H7 (cell line): ENCODE results near the gene TNXB. TPM values are rescaled to one million over a fixed set of nuclear protein-coding genes. Genes with fewer than 3 reads are reported as not detected.
A peak's percentile ranks its signal among the peaks of the same experiment; 100 is the strongest.

Experiments used
- DNase-seq: peaks from one replicate; pipeline ENCODE4 v3.0.0; 2012
- H3K27me3 ChIP-seq: 2 replicates; pipeline ENCODE4 v1.6.0; 2011; ENCODE audit warnings: mild to moderate bottlenecking, low read length; ENCODE audit not compliant: control insufficient read depth, insufficient read depth
- H3K36me3 ChIP-seq: replicated peaks from 2 replicates; pipeline ENCODE4 v1.5.1; 2011; ENCODE audit warnings: low read length; ENCODE audit not compliant: control insufficient read depth, insufficient read depth
- H3K4me3 ChIP-seq: 2 replicates; pipeline ENCODE4 v1.5.1; 2011; ENCODE audit warnings: low read depth, mild to moderate bottlenecking, control low read depth, low read length, moderate library complexity; ENCODE audit not compliant: insufficient read depth
- total RNA-seq: library from RNA; depleted of rRNA; stranded (reverse); fragments of >200 nt; shearing (Covaris generic); gene quantifications from 2 replicates; pipeline ENCODE4 v1.2.3, GENCODE V29; 2014

TNXB gene
- total RNA-seq, 1 experiment from 2014 or later = 4.4 TPM

DNA sequence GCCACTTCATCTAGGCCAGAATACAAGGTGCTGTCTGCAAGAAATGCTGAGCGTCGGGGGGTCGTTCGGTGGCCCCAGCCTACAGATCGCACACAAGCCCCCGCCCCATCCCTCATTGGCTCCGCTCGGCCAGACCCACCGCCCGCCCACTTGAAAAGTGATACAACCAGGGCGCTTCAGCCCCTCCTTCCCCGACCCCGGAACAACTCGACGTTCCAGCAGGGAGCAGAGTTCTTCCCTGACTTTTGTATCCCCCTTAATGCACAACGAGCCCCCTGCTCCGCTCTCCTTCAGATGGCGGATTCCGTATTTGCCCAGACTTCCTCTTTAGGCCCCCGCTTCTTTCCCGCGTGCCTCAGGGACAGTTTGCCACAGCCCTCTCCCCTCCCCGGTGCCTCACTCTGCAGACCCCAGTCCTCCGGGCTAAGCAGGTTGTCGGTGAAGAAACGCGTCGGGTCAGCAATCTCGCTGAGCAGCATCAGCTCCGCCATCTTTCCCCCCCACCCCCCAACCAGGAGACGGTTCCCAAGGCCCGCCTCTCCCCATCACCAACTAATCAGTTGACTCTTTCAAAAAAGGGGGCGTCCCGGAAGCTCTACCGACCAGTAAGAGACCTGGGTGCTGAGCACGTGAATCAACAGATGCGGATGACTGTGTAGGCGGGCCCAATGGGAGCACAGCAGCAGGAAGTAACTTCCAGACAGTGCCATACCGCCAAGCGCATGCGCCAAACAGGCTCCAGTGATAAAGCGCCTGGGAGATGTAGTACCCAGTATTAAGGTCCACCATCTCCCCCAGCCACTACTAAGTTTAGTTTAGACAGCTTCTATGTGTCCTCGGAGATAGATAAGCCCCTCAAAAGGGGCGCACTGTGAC, 18.8 kb upstream of the TNXB start, which contains the start of gene ATF6B:
TSS of gene ATF6B (minus strand) at position 530 of the 876 bp plus-strand sequence. CDS start at position 491, 39 bp downstream.
- H3K27me3 ChIP-seq = no peaks in the 10 kb centered on the region
- H3K4me3 ChIP-seq = peak within 1 kb of the TSS; percentile 92
- DNase-seq = peak; percentile 96
- peaks cover 3% of the 10 kb centered on the region for H3K36me3 ChIP-seq

DNA sequence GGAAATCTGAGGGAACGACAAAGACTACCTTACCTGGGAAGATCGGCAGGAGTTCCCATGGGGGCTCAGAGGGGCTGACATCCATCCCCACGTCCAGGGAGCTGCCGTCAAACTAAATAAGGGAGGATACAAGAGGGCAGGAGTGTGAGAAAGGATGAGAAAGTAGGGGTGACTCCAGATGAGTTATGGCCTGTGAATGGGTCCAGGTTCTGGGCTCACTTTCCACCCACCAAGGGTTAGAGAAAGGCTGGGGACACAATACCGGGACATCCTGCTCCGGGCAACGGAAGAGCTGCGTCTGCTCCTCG, 18.2 kb upstream of the TNXB start:
- Histone ChIP-seq H3K27me3 (no peaks in the 10 kb centered on the region), H3K4me3 (peak overlapping the region; percentile 92), H3K36me3 (peaks cover 3% of the 10 kb centered on the region)
- DNase-seq = no peak

DNA sequence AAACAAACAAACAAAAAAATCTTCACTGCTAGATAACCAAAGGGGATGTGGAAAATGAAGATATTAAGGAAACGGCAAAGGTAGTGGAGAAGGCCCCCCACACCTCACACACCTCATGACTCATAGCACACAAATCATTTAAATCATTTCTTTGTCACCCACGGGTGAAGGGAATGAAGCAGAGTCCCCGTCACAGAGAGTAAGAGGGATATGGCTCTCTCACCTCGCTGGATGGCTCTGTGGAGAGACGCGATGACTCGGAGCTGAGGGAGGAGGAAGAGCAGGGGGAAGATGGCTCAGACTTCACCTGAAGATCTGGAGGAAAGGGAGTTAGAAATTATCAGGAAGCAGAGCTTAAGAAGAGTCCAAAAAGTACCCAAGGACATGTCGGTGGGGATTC, 17.7 kb upstream of the TNXB start:
- DNase-seq = no peak
- Histone ChIP-seq H3K4me3 (no peak overlapping the region), H3K36me3 (peaks cover 3% of the 10 kb centered on the region), H3K27me3 (no peaks in the 10 kb centered on the region)

DNA sequence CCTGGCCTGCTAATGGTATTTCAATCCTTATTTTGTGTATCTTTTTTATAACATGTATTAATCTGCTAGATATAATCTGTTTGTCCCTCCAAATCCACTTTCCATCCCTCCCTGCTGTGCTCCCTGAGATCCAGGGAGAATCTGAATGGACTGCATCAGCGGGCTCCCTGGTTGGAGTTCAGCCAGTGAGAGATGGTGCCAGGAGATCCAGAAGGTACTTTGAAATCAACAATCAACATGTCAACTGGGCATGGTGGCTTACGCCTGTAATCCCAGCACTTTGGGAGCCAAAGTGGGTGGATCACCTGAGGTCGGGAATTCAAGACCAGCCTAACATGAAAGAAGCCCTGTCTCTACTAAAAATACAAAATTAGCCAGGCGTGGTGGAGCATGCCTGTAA, 14.5 kb upstream of the TNXB start:
- H3K36me3 ChIP-seq = peaks cover 8% of the 10 kb centered on the region
- H3K4me3 ChIP-seq = no peak overlapping the region
- no peak for DNase-seq
- H3K27me3 ChIP-seq = no peaks in the 10 kb centered on the region

DNA sequence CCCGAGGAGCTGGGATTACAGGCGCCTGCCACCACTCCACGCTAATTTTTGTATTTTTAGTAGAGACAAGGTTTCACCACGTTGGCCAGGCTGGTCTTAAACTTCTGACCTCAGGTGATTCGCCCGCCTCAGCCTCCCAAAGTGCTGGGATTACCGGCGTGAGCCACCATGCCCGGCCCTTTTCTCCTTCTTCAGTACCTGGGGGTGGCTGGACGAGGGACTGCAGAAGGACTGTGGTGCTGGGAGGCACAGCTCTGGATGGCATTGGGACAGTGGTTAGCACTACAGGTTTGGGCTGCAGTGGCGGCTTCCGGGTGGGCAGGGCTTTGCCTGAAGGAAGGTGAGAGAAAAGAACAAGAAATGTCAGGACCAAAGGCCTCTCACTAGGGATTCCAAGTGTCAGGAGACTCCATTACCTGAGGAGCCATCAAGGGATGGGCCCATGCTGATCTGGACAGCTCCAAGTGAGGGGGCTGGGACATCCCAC, 11.5 kb upstream of the TNXB start:
- Histone ChIP-seq H3K36me3 (peaks cover 15% of the 10 kb centered on the region), H3K27me3 (no peaks in the 10 kb centered on the region), H3K4me3 (no peak overlapping the region)
- no peak for DNase-seq

DNA sequence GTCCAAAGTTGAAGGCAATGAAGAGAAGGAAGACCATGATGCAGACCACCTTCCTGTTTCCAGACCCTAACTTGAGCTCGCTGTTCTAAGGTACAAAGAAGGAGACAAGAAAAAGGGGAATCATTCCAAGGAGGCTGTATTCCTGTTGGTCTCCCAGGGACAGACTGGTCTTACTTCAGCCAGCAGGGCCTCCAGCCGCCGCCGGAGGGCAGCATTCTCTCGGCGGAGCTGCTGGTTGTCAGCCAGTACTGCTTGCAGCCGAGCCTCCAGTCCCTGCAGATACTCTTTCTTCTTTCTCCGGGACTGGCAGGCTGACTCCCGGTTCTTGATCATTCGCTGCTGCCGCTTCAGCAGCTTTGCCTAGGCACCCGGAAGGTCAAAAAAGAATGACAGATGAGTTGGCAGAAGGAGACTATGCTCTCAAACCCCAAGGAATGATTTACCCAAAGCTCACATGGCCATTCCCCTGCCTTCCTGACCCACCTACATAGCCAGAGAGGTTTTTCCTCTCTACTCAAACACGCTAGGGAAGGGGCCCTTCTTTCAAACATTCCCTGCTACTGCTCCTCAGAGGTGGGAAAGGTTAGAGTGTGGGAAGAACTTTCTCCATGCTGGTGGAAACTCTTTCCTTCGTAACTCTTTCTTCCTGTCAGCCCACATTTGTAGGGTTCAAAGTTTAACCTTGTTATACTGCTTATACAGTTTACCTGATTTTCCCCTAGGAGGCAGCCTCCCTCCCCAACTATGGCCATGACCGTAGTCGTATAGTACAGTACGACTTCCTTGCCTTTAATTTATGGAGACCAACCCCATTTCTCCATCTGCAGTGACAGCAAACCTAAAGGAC, 9.9 kb upstream of the TNXB start:
- Histone ChIP-seq H3K27me3 (no peaks in the 10 kb centered on the region), H3K36me3 (peaks cover 14% of the 10 kb centered on the region), H3K4me3 (no peak overlapping the region)
- peak; percentile 92 for DNase-seq

DNA sequence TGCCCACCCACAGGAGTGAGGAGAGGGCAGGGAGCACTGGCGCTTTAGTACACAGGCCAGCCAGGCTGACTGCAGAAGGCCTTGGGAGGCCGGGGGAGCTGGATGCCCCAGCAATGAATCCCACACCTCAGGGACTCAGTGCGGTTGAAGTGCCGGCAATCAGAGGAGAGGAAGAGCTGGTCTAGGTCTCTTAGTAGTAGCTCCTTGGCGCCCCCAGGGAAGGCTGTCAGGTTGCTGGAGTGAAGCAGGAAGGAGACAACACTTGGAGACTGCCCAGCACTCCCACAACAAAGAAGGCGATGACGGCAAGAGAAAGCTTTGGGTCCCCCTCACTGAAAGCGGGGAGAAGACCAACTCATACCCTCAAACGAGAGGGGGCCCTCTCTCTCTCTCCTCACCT, 8.3 kb upstream of the TNXB start:
- H3K36me3 ChIP-seq = peaks cover 14% of the 10 kb centered on the region
- H3K27me3 ChIP-seq = no peaks in the 10 kb centered on the region
- no peak overlapping the region for H3K4me3 ChIP-seq
- DNase-seq = peak; percentile 36

DNA sequence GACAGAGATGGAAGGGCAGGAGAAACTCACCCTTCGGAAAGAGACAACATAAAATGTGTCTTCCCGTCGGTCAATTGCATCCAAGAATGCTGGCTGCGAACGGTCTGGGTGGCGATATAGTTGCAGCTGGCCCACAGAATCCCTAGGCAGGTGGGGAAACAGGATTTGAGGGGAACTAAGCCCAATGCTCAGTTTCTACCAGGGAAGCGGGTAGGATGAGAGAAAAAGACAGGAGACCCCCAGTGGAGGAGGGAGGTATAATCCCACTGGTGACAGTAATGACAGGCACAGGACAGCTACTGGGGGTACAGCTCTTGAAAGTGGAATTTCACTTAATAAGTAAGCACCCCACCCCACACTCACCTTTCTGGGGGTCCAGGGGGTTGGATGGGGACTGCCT, 7.5 kb upstream of the TNXB start:
- DNase-seq = peak; percentile 82
- H3K36me3 ChIP-seq = peaks cover 14% of the 10 kb centered on the region
- H3K4me3 ChIP-seq = no peak overlapping the region
- H3K27me3 ChIP-seq = no peaks in the 10 kb centered on the region

DNA sequence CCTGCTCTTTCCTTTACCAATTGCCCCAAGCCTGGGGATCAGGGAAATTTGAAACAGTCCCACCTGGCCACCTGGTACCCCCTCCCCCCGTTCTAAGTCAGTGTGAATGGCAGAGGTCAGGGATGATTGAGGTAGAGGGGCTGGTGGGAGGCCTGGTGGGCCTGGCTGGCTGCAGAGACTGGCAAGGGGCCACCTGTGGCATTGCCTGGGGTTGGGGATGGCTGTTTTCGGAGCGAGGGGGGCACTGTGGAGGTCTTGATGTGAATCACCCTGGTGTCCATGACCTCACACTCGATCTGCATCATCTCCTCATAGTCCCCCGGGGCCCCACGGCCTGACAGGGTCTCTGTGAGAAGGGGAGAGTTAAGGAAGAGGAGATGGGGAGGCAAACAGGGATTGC, 6.5 kb upstream of the TNXB start:
- H3K36me3 ChIP-seq = peaks cover 9% of the 10 kb centered on the region
- no peak for DNase-seq
- no peak overlapping the region for H3K4me3 ChIP-seq
- no peaks in the 10 kb centered on the region for H3K27me3 ChIP-seq

DNA sequence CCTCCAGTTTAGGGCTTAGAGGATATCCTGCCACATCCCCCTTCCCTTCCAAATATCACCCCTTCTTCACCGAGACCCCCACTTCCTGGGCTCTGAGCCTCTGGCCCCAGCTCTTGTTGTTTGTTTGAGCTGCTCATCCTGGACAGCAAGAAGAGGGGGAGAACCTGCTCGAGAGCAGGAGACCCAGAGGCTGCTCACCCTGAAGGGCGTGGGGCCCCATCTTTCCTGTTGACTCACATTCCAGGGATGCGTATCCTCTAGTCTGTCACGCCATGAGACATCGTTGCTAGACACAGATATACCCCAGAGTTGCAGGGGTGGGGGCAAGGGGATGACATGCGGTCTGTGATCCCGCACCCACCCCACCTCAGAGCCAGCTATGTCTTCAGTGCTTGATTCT, 5.7 kb upstream of the TNXB start:
- DNase-seq = no peak
- no peak overlapping the region for H3K4me3 ChIP-seq

DNA sequence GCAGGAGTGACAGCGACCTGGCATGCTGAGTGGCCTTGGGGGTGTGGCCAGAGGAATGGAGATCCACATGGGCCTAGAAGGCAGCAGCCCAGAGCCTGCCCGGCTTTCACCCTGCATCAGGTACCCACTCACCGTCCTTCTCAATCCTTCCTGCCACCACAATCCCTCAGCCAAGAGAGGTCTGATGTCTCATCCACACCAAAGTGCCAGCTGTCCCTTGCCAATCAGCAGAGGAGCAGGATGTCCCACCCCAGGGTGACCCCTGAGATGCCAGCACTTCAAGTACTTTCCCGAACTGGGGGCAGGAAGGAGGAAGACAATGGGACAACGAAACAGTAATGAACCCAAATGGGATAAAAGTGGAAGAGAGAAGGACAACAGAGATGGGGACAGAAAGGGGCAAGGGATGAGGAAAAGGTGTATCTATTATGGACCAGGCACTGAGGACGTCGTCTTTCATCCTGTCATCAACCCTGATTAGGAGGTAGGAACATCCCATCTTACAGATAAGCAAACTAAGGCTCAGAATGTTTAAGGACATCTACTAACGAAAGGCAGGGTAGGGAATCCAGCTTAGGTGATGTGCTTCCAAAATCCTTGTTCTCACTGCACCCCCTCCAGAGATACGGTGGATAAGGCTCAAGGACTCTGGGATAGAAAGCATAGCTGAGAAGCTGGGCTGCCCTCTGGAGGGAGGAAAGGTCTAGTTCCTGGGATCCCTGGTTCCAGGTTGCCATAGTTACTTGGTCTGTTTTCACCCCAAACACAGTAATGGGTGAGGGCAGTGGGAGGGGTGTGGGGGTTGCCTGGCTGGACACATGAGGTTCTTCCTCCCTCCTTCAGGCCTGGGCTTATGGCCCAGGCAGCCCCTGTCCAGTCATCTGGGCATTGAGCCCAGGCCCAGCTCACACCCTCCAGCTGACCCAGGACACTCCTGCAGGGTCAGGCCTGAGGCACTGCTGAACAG, 4.5 kb upstream of the TNXB start:
- H3K36me3 ChIP-seq = peaks cover 8% of the 10 kb centered on the region
- H3K4me3 ChIP-seq = no peak overlapping the region
- DNase-seq = peak; percentile 84
- H3K27me3 ChIP-seq = peaks cover 9% of the 10 kb centered on the region; the same call in 1 of the 2 replicates

More for the DNA sequence above, 5.7 kb upstream of the TNXB start:
- Histone ChIP-seq H3K27me3 (peaks cover 1% of the 10 kb centered on the region; the same call in 1 of the 2 replicates), H3K36me3 (peaks cover 9% of the 10 kb centered on the region)

DNA sequence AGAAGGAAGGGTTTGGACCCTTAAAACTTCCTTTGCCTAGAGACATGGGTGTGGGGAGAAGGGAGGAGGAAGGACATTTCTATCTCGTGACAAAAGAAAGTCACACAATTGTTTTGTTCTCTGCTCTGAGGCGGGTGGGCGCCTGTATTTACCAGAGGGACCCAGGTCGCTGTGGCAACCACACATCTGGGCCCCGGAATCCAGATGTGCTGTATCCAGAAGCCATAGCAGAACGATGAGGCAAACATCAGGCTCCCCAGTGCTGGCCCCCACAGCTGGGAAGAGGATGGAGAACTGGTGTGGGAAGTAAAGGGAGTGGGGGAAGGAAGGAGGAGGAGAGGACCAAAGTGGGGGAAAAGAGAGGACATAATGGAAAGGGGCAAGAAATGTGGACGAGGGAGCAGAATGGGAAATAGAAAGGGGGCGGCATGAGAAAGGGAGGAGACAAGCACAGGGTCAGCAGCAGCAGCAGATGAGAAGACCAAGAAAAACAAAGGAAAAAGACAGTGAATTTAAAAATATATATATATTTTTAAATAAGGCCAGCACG, 3.4 kb upstream of the TNXB start:
- Histone ChIP-seq H3K4me3 (no peak overlapping the region), H3K36me3 (peaks cover 3% of the 10 kb centered on the region), H3K27me3 (peaks cover 18% of the 10 kb centered on the region)
- no peak for DNase-seq

DNA sequence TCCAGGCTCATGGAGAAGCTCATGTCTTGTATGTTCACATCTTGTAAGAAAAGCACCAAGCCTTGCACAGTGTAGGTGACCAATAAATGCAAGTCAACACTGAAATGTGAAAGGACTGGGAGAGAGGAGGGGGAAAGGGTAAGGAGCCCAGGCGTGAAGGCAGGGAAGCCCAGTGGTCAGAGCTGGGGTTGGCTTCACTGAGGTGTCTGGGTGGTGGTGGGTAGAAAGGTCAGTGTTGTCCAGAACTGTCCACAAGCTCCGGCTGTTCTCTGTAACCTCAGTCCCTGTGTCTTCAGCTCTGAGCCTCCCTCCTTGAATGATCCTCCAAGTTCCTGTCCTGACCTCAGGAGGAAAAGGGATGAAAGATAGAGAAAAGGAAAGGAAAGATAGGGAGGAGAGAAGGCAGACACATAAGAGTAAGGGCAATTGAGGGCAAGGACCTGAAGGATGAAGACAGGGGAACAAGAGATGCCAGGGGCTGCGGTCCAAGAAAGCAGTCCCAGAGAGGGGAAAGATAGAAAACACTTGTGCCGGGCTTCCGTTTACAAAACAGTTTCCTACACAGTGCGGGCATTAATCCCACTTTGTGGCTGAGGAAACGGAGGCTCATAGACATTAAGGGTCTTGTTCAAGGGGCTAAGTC, 2.4 kb upstream of the TNXB start:
- Histone ChIP-seq H3K4me3 (no peak overlapping the region), H3K27me3 (peaks cover 20% of the 10 kb centered on the region), H3K36me3 (peaks cover 2% of the 10 kb centered on the region)
- no peak for DNase-seq
